ENCODE measurements around the gene MDM1. TPM values are rescaled to one million over a fixed set of nuclear protein-coding genes. Genes with fewer than 3 reads are reported as not detected.

The MDM1 gene
- total RNA-seq, 1 donor from 2014 or later, result 7.3 TPM

DNA sequence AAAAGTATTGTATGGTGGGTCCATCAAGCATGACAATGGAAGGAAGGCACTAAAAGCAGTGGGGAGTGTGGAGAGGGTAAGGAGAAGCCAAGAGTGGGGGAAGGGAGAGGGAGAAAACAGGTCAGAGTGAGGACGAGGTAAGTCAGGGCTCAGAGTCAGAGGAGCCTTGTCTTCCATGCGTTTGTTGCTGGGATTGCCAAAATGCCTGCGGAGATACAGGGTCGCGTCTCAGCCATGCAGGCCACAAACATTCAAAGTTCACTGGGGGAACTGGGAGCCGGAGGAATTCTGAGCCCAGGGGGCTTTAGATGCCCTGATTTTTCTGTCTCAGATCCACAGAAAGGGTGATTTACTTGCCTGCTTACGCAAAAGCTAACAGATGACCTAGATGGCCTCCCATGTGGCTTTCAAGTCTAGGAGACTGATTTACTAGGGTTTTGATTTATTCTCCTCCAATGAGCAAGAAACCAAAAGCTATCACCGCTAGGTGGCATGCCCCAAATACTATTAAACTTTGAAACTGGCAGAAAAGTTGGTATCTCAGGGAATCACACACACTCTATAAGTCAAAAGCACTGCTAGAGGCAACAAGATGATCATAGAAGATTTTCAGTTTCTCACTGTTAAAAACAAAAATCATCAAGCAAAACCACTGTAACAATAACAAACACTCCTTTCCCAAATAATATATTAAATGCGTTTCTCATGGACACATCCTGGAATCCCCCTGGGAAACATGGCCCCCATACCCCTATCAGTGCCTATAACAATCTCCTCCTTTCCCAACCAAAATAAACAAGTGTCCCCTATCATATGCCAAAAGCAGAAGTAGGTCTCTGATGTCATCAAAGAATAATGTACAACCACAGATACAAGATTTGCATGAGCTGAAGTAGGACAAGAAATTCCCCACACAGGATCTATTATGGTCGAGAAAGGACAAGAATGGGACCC is 26.6 kb upstream of the MDM1 start:
- peak; percentile 80 for DNase-seq (ENCODE audit: low read depth)

DNA sequence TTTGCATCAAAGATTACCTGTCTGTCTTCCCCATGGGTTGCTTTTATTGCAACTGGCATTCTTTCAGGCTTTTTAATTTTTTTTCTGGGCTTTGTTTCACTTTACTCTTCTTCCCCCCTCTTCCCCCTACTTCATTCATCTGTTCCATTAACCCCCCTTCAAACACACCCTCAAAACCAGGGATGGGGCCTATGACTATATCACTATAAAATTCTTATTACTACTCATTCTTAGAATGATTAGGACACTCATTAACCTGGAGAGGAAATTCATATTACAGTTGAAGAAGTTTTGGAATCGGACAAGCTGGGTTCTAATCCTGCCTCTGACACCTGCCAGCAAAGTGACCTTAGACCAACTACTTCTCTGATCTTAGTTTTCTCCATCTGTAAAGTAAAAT is 24.8 kb upstream of the MDM1 start:
- no peak for DNase-seq (ENCODE audit: low read depth)

DNA sequence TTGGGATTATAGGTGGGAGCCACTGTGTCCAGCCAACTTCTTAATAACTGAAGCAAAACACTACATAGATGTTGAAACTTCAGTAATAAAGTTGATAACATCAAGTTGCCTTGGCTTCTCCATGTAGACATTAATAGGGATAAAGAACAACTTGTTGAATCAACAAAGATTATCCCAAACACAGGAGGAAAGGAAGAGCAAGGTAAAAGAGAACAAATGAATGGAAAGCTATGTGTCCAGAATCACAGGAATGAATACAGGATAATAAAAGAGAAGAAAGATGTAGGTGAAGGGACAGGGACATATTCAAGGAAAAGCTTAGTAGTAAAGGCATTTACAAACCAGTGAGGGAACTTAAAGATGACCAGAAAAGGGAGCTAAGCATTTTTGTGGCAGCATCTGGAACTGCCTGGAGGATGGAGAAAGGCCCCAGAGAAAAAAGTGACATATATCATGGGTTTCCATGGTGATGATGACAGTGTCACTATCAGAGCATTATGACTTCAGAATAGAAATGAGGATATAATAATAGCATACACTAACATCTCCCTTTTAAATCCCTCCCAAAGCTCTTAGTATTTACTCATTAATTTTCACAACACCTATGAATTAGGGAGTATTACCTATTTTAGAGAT is 24.0 kb upstream of the MDM1 start:
- DNase-seq (ENCODE audit: low read depth), result no peak

DNA sequence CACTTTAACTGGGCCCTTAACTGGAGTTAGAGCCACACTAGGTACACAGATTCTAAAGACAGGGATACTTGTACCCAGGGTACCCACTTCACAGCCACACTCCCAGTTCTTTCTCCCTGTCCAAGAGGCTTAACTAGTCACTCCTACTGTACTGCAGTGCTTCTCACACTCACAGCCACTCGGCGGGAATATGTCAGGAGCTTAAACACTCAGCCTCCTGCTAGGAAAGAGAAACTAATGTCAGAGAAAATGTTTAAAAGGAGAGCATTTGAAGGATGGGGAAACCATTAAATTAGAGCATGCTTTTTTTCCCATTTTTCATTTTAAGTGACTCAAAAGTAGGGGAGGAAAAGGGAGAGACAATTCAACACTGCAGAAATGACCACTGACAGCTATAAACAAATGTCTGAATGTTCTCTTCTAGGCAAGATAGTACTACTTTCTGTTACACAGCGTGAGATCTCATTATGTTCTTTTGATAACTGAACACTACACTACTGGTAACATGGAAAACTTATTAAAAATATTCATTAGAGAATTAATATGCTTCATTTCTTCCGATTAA is 22.9 kb upstream of the MDM1 start:
- no peak for DNase-seq (ENCODE audit: low read depth)

DNA sequence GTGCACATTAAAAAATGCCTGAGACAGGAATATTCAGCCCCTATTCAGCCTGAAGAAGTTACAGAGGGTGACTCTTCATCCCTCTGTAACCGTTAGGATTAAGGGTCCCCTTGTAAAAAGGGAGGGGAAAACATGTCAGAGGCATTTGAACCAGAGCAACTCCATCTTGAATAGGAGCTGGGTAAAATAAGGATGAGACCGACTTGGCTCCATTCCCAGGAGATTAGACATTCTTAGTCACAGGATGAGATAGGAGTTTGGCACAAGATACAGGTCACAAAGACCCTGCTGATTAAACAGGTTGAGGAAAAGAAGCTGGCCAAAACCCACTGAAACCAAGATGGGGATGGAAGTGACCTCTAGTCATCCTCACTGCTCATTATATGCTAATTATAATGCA is 19.9 kb upstream of the MDM1 start:
- DNase-seq (ENCODE audit: low read depth), result peak; percentile 49

DNA sequence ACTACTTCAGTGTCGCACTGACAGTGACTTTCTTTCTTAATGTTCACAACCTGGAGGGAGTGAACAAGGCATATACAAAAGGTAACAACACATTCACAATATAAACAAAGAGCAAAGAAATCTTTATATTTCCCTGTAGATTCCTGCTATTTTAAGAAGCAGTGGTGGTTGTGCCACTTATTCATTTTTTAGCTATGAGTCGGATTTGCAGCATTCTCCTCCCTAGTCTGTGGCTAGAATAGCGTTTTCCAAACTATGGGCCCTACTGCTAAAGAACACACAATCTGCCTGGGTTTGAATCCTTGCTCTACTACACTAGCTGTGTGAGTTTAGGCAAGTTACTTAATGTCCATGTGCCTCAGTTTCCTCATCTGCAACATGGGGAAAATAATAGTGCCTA is 18.6 kb upstream of the MDM1 start:
- no peak for DNase-seq (ENCODE audit: low read depth)

DNA sequence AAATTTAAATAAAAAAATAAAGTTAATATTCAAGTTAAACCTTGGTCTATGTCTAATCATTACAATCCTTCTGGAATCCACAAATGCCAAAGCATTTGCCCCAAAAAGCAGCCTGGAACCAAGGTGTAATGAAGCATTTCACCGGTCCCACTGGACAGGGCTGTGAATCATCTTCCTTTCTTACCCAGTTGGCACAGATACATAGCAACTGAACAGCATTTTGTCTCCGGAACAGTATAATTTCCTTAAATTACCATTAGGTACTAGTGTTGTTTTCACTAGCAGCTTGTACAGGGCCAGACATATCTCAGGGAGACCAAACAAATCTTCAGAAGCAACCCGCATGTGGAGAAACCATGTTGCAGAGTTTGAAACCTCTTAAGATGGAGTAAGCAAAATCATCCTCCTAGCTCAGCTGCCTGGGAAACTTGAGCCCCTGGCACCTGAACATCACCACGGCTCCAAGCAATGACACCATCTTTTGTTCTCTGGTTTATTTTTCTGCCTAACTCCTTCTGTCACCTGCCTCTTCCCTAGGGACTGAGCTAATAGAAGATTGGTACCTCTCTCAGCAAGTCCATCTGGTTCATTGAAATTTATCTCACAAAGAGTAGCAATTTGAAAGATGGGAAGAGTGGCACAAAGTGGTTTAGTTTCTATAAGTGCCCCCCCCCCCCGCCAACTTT is 17.9 kb upstream of the MDM1 start:
- peak; percentile 43 for DNase-seq (ENCODE audit: low read depth)

DNA sequence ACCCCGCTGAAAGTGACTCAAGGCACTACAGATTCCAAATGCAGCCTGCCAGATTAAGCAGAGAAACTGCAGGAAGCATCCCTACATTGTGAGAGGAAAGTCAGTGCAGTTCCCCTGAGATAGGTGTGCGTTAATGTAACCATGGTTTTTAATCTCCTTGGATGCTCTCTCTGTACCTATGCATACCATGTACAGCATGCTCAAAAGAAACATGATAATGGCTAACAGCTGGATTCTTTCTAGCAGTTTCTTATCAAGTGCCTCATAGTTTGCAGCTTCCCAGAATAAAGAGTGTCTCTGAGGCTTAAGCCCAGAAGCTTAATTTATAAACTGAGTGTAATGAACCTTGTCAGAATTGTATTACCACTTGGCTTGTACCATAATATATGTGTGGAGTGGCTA is 17.1 kb upstream of the MDM1 start:
- DNase-seq (ENCODE audit: low read depth), result no peak

DNA sequence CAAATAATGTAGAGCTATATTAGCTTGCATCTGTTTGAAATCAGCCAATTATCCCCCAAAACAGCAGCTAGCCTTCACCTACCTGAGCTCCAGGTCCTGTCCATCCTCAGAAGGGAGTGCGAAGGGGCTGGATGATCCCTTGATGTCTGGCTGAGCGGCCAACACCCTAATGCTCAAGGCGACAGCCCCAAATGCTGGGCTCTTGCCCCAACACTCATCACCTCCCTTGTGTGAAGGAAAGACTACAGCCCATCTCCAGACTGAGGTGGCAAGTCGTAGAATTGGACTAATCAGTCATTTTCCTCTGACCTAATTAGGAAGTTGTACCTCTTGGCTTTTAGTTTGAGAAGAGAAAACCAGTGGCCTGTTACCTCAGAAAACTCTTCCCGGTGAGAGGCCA is 16.3 kb upstream of the MDM1 start:
- DNase-seq (ENCODE audit: low read depth), result no peak

DNA sequence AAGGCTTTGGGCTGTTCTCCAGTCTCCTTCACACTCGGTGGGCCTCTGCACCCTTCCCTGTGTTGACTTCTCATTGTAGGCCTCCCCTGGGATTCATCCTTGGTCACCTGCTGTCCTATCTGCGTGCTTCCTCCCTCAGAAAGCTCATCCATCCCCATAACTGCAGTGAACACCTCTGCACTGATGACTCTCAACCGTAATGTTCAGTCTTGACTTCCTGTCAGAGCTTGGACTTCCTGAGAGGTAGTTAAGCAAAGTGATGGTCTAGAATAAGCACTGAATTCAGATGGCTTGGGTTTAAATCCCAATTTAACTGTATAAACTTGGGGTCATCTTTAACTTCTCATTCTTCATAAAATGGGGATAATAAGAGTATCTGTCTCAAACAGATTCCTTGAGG is 13.6 kb upstream of the MDM1 start:
- DNase-seq (ENCODE audit: low read depth), result no peak

DNA sequence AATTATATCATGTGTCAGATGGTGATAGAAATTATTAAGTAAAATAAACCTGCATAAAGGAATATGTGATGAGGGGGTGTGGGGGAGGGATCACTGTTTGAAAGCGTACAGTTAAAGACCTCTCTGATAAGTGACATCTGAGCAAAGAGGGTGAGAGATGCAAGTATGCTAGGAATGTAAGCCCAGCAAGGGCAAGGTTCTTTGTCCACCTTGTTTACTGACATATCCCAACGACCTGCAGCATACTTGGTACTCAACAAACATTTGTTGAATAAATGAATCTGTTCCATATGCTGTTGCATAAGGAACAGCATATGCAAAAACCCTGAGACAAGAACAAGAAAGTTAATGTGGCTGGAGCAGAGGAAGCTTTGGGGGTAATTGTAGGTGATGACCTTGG is 12.0 kb upstream of the MDM1 start:
- no peak for DNase-seq (ENCODE audit: low read depth)

DNA sequence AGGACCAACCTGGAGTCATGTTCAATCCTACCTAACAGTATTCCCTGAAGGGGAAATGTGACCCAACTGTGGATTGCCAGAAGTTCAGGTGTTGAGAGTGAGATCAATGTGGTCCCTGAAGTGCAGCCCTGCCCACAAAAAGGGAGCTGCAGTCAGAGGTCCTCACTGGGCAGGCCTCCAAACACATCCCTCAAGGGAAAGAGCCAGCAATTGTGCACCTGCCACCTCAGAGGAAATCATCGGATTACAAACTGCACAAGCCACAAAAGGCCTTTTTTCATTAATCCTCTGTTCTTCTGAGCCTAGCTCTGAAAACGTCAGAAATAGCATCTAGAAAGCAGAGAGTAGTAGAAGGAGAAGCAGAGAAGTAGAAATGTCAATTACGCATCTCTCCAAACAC is 10.8 kb upstream of the MDM1 start:
- DNase-seq (ENCODE audit: low read depth), result no peak

DNA sequence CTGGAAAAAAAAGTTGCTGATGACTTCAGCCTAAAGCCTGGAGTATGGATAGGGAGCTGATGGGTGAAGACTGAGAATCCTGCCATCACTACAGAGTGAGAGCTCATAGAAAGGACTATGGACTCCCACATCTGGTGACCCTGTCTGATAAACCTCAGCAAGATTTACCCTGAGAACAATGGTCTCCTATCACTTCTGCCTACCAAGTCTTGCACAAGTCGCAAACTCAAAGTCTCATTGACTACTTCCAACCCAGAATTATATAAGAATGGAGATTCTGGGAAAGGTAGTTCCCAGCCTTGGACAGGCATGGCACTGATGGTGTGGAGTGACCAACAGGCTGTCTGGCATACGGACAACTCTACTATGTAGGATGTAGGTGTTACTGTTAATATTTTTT is 9.7 kb upstream of the MDM1 start:
- DNase-seq (ENCODE audit: low read depth), result no peak

DNA sequence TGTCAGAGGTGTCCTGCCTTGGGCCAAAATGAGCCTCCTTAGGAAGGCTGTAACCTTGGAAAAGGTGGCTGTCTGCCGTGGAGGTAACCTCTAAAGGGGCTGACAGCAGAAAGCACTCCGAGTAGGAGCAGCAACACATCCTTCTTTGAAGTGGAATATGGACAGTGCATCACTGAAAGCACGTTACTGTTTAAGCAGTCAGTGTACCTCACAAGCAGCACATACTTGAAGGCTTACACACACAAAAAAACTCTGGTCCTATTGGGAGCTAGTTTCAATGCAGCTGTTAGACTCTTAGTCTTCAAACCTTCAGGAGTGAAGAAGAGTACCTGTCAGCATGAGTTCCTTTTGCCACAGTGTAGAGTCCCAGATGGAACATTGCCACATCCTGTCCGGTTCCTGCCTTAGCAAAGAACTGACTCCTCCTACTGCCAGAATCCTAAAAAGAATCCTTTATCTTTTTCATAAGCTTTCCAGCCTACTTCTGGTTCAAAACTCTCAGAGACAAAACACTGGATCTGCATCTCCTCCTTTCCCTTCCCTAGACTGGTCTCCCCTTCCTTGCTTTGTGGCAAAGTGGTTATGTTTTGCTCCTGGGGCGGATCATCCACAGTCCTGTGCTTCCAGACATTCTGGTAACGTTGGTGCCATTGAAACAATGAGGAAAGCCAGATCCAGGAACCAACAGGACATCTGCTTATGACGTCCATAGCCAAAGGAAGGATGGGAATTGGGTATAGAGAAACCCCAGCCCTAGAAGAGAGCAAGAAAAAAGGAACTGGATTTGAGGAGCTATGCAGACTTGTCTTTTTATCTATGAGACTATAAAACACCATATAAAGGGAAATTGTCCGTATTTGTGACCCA is 8.5 kb upstream of the MDM1 start:
- no peak for DNase-seq (ENCODE audit: low read depth)

DNA sequence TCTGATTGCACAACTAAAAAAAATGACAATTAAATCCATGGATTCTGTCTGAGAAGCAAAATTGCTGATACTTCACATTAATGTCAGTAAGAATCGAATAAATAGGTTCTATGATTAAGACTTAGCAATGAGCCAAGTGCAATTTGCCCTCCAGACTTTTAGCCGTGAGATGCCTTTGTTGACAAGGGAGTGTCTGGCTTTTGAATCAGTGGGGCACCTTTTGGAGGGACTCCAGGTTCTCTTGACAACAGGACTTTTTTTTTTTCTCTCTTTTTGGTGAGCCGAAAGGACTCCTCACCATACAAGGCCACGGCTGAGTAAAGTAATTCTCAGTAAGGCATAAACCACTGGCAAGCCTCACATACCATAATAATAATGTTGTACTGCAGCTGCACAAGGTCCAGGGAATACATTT is 4.7 kb upstream of the MDM1 start:
- DNase-seq (ENCODE audit: low read depth), result no peak

DNA sequence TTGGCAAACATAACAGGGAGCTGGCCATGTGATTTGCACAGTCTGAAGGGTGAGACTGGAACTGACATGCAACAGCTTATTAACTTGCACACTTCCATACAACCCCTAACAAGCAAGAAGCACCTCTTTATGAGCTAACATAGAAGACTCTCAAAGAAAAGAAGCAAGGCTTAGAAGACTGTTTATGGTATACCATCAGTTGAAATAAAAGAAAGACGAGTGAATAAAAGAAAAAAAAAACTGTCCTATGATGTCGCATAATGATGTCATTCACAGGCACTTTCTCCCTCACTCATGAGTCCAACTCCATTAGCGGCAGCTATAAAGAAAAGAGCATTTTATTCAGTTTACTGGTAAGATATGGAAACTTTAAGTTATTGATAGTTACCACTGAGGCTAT is 3.3 kb upstream of the MDM1 start:
- DNase-seq (ENCODE audit: low read depth), result no peak

DNA sequence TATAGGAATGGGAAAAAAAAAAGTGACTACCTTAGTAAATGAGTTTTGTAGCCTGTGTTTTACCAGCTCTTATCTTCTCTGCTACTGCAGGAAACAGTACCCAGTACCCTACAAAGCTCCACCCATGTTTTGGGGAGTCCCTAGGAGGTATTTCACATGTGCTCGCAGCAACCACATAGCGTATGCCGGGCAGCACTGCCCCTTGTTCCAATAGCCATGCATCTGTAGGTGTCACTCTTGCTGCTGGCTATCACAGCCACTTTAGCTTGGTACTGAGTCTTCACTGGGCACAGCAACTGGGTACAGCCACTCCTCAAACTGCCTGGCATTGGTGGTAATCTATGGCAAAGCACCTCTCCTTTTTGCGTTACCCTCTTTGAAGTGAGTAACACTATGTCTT is 2.0 kb upstream of the MDM1 start:
- DNase-seq (ENCODE audit: low read depth), result peak; percentile 60

DNA sequence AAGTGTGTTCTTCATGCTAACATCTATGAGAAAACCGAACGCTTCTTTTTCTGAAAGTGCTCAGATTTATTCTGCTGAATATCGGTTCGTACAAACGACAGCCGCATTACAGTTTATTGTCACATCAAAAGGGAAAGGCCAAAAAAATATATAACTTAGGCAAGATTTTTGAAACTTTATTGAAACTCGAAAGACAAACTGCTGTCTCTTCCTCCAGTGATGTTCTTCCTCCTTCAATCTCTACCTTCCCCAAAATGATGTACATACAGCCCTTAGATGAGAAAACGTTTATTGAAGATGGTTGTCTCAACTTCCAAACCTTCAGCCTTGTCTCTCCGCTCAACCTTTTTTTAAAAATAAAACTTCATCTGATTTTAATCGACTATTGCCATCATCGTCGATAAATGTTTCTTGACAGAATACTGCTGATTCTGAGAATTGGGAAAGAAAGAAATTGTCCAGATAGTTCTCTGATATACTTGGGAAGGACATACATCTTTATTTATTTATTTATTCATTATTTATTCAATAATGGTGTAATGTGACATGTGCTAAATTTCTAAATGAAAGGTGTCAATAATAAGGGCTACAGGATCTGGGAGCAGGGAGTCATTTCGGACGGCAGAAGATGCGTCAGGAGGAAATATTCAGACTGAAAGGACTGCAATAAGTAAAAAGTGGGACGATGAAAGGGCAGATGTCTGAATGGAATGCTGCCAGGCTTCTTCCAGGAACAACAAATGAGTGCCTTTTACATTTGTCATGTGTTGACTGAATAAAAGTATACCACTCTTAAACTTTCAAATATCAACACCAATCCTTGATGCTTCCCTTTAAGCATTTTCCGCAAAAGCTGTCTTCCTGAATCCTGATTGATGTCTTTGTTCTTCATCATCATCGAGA is 817 bp upstream of the MDM1 start:
- DNase-seq (ENCODE audit: low read depth), result no peak

DNA sequence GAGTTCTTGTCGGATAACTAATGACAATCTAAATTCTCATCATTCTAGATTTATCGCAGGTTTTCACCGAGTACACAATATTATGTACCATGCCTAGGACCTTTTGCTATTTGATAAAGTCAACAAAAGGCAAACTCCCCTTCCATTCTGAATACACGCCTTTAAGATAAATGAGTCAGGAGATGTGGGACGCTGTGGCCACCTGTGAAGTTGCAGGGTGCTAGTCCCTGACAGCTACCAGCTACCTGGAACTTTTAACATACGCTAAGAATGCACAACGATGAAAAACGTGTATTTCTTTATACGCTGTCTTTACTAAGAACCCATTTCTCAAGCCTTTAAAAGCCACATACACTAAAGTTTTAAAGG is 678 bp downstream of the MDM1 start:
- no peak for DNase-seq (ENCODE audit: low read depth)

DNA sequence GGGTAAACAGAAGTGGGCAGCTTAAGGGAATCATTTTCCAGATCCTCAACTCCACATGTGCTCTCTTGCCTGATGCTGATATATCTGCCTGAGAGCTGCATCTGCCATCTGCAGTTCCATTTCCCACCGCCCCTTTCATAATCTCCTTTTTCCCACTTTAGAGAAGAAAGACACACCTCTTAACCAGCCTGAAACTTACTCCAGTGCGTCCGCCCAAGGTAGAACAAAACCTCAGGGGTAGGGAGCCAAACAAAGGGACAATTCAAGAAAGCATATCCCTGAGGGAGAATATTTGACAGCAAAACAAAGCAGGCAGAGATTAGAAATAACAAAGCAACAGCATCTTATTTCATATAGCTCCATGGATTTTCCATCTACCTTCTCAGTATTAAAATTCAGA is 4.3 kb downstream of the MDM1 start:
- DNase-seq (ENCODE audit: low read depth), result no peak
